Activated T-helper 9 cell treated with anti-CD3 and anti-CD28 coated beads, Interleukin-2, amount 50 U/mL, for 16 hours (primary cell): ENCODE results near the gene C15orf40.
"Not testable (repeated sequence)": the region's sequence is repeated elsewhere in the genome, so short reads cannot be mapped to it uniquely, and the experiment has no call there.

Experiments used
- DNase-seq: peaks from one replicate; pipeline ENCODE4 v3.0.0-alpha.2; 2020; ENCODE audit warnings: low read depth

The C15orf40 gene

GRCh38 chr15:82951472-82952157, 59.8 kb downstream of the C15orf40 start:
- no peak for DNase-seq

- DNase-seq = no peak
Observed at GRCh38 chr15:82950746-82951370, 60.6 kb downstream of the C15orf40 start.

- no peak for DNase-seq
Observed at GRCh38 chr15:82950295-82950694, 61.1 kb downstream of the C15orf40 start.

GRCh38 chr15:82946155-82946701, 65.2 kb downstream of the C15orf40 start:
- no peak for DNase-seq

- DNase-seq = no peak
Observed at GRCh38 chr15:82945326-82945725, 66.1 kb downstream of the C15orf40 start.

GRCh38 chr15:82944821-82945220, 66.6 kb downstream of the C15orf40 start:
- DNase-seq = no peak

GRCh38 chr15:82944056-82944455, 67.4 kb downstream of the C15orf40 start:
- DNase-seq = no peak

GRCh38 chr15:82943176-82943575, 68.3 kb downstream of the C15orf40 start:
- no peak for DNase-seq

GRCh38 chr15:82942691-82943090, 68.7 kb downstream of the C15orf40 start:
- no peak for DNase-seq

GRCh38 chr15:82939678-82940077, 71.8 kb downstream of the C15orf40 start:
- DNase-seq = not testable (repeated sequence)
